ENCODE measurements around the gene LGR4.
"Not testable (repeated sequence)": the region's sequence is repeated elsewhere in the genome, so short reads cannot be mapped to it uniquely, and the experiment has no call there.

Gene LGR4, protein sequence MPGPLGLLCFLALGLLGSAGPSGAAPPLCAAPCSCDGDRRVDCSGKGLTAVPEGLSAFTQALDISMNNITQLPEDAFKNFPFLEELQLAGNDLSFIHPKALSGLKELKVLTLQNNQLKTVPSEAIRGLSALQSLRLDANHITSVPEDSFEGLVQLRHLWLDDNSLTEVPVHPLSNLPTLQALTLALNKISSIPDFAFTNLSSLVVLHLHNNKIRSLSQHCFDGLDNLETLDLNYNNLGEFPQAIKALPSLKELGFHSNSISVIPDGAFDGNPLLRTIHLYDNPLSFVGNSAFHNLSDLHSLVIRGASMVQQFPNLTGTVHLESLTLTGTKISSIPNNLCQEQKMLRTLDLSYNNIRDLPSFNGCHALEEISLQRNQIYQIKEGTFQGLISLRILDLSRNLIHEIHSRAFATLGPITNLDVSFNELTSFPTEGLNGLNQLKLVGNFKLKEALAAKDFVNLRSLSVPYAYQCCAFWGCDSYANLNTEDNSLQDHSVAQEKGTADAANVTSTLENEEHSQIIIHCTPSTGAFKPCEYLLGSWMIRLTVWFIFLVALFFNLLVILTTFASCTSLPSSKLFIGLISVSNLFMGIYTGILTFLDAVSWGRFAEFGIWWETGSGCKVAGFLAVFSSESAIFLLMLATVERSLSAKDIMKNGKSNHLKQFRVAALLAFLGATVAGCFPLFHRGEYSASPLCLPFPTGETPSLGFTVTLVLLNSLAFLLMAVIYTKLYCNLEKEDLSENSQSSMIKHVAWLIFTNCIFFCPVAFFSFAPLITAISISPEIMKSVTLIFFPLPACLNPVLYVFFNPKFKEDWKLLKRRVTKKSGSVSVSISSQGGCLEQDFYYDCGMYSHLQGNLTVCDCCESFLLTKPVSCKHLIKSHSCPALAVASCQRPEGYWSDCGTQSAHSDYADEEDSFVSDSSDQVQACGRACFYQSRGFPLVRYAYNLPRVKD

DNA sequence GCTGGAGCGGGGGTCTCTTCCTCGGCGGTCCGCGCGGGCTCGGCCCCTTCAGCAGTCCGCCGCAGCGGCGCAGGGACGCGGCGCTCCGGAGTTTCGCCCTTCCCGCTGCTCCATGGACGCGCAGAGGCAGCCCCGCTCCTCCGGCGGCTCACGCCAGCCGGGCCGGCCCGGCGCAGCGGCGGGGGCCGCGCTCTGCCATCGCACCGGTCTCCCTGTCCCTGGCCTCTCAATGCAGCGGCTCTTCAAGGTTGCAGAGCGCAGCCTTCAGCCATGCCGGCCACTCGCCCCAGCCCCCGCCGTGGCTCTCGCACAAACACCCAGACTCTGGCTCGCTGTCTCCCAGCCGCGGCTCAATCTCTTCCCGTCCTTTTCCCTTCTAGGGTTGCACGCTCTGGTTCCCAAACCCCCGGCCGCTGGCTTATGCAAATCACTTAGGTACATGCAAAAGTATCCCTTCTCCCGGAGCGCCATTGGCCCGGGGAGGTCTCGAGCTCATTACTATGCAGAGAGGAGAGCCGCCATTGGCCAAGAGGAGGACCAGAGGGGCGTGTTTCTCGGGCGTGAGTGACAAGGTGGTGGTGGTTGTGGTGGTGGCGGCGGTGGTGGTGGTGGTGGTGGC is at the start of gene LGR4:
LGR4 (minus strand) TSS at position 393 of the 619 bp plus-strand sequence. CDS start 488 bp downstream, outside the sequence.
- peak; percentile 74 for DNase-seq (ENCODE audit: low spot score)

DNA sequence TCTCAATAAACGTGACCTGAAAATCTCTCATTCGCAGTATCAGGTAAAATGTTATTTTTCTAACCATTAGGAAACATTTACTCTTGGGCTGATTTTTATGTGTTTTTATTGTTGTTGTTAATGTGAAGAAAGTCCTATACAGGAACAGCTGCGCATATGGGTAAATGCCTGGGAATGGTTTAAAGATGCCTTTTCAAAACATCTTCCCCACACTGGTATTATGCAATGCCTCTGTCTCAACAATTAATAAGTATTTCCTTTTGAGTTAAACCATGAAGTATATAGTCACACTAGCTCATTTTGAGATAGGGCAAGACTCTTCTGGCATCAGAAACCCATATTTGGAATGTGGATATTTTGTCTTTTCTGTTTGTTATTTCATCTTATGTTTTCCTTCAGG is 47.6 kb upstream of the LGR4 start:
- DNase-seq (ENCODE audit: low spot score), result no peak

DNA sequence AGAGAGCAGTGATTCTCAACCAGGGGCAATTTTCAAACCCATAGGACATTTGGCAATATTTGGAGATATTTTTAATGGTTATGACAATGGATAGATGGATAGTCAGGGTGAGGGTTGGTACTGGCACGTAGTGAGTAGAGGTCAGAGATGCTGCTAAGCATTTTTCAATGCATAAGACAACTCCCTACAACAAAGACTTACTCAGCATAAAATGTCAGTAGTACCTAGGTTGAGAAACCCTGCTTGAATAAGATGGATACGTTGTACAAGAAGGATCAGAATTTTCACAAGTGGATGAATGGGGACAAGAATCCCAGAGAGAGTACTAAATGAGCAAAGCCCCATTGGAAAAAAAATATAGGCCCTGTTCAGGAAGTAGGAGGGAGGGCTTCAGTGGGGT is 45.9 kb upstream of the LGR4 start:
- no peak for DNase-seq (ENCODE audit: low spot score)

DNA sequence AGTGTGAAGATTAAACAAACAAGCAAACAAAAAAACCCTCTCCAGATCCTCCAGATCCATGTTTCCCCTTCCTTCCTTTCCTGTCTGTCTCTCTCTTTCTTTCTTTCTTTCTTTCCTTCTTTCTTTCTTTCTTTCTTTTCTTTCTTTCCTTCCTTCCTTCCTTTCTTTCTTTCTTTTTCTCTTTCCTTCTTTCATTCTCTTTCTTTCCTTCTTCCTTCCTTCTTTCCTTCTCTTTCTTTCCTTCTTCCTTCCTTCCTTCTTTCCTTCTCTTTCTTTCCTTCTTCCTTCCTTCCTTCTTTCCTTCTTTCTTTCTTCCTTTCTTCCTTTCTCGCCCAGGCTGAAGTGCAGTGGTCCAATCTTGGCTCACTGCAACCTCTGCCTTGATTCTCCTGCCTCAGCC is 44.9 kb upstream of the LGR4 start:
- DNase-seq (ENCODE audit: low spot score), result not testable (repeated sequence)

DNA sequence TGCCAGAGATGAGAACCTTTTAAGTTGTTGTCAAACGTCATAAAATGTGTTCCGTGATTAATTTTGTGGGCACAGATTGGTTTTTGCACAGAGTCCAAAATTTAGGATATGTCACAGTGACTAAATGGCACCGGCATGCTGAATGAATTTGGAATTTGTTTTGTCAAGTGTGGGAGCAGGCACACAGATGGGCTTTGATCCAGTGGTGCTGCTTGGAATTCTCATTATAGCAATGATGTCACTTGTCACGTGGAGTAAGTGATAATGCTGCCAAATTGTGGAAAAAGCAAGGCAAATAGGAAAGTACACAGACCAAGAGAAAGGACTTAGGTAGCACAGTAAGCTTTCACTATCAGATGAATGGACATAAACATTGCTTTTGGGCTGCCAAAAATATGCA is 42.0 kb upstream of the LGR4 start:
- no peak for DNase-seq (ENCODE audit: low spot score)

DNA sequence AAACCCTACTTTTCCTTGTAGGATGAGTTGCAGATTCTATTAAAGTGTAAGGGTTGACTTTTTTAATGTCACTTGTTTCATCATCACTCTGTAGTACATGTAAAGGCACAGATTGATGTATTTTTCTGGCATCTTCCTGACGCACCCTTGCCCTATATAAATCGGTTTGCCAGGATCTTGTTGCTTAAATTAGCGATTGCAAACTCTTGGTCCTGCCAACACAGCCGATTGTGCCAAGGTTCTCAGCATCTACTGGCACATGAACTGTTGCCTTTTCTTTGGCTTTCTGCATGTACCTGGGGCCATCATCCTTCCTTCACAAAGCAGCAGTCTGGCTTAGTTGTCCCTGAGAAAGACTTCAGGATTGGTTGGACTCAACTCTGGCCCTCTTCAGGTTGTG is 41.5 kb upstream of the LGR4 start:
- DNase-seq (ENCODE audit: low spot score), result no peak

DNA sequence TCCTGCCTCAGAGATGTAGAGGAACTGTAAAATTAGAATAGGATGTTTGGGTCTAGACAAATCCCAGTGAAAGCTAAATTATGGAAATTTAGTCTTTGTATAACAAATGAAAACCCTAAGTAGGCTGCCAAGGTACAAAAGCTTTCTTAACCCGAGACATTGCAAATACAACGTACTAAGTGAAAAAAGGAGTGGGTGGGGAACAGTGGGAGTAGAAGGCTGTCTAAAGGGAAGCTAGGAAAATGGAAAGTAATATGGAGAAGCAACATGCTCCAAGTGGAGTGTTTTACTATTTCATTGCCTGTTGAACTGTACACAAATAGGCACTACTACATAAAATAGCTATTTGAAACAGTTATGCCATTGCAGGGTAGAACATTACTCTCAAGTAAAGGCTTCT is 40.8 kb upstream of the LGR4 start:
- no peak for DNase-seq (ENCODE audit: low spot score)

DNA sequence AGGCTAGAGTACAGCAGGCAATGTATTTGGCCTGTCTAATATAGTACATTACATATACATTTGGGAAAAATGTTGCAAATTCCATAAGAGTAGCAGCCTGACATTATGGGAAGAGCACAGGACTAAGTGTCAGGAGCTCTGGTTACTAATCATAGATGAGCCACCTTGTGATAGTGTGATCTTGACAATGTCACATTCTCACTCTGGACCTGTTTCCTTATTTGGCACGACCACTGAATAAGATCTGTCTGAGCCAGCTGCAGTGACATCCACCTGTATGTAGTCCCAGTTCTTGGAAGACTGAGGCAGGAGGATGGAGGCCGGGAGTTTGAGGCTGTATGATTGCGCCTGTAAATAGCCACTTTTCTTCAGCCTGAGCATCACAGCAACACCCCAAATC is 39.6 kb upstream of the LGR4 start:
- no peak for DNase-seq (ENCODE audit: low spot score)

DNA sequence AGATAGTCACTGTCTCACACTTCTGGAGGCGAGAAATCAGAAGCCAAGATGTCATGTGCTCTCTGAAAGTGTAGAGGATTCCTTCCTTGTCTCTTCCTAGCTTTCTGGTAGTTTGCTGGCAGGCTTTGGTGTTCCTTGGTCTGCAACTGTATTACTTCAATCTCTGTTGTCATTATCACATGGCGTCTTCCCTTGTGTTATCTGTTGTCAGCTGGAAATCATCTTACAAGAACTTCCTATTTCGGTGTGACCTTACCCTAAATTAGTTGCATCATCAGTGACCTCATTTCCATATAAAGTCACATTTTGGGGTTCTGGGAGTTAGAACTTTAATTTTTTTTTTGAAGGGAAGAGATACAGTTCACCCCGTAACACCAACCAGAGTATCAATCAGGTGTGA is 37.3 kb upstream of the LGR4 start:
- no peak for DNase-seq (ENCODE audit: low spot score)

DNA sequence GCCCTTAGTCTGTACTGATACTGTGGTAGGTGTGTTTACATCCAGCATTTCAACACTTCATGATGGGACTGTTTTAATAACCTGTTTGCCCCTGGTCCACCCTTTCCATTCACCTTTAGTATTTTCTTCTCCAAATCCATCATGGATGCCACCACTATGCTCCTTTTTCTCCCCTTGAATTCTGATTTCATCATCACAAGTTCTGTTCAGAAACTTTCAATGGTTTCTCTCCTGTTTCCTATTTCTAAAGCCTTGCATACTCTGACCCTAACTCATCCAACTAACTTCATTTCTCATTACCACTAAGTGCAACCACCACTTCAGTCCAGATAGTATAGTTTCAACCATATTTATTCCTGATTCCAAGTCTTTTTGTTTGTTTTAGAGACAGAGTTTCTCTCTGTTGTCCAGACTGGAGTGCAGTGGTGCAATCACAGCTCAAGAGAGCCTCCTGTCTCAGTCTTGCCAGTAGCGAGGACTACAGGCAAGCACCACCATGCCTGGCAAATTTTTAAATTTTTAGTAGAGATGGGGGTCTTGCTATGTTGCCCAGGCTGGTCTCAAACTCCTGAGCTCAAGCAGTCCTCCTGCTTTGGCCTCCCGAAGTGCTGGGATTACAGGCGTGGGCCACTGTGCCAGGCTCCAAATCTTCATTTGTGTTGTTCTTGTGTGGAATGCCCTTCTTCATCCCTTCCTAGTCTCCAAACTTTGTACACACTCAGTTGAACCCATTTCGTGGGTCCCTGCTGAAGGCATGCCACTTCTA is 35.1 kb upstream of the LGR4 start:
- DNase-seq (ENCODE audit: low spot score), result no peak

DNA sequence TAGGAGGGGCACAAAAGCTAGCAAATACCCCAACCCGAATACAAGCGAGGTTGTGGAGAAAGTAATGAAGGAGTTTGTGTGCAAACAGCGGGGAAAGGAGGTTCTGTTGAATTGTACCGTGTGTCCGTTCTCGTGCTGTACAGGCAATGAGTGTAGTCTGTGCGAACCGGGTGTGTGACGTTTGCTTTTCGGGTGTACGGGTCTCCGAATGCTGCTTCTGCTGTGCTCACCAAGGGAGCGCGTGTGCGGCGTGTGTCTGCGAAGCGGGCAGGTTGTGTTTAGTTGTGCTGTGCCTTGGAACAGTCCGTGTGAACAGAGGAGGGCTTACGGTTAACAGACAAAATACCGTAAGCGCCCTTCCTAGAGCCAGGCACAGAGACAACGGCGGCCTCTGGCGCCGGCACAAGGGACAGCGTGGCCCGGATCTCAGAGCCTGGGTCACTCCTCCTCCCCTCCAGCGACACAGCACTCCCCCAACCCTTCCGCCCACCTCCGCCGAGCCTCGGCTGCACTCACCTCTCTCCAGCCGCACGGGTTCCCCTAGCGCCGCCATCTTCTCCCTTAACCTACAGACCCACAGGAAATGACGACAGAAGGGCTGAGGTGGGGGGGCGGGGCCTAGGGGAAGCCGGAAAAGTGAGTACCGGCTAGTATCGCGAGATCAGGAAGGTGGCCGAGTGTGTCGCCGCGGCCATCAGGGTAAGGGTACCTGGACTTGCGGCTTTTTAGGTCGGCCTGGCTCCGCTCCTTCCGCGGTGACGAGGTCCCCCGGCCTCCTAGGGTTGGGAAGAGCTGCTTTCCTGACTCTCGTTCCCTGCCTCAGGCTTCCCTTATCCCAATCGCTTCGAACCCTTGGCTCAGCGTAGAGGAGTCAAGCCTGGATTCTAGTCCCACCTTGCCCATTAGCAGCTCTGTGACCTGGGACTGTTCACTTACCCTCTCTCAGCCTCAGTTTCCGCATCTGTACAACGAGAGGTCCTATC is 33.9 kb upstream of the LGR4 start, which contains the start of gene LIN7C:
LIN7C (minus strand) TSS at position 570 of the 983 bp plus-strand sequence; CDS start at position 553, 17 bp downstream.
- peak; percentile 95 for DNase-seq (ENCODE audit: low spot score)

DNA sequence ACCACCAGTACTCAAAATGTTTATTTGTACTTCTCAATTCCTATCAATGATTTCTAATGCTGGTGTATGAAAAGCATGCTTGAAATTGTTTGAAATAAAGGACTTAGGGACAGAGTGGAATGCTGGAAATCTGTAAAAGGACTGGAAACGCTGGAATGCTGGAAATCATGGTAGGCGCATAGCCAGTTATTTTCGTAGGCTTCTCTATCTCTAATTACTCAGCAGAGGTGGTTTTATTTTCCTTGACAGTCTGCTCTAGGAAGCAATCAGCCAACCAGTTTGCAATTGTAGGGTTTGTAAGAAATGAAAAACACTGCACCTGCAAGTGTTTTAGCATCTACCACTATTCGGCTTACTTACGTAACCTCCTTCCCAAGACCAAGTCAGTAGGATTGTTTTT is 33.2 kb upstream of the LGR4 start:
- DNase-seq (ENCODE audit: low spot score), result no peak

DNA sequence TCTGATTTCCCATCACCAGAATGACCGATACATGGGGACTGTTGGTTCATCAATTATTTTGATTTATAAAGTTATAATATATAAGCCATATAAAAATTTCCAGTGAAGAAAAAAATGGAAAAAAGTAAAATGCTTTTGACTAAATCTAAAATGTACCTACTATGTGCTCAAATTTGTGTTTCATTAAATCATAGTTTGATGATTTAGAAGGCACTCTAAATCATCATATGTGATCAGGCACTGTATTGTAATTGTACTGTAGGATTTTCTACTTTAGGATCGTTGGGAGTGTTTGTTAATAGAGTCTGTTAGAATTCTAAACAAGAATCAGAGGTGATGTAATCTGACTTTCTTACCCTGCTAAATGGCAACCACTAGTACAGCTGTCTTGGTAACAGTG is 31.6 kb upstream of the LGR4 start:
- no peak for DNase-seq (ENCODE audit: low spot score)

DNA sequence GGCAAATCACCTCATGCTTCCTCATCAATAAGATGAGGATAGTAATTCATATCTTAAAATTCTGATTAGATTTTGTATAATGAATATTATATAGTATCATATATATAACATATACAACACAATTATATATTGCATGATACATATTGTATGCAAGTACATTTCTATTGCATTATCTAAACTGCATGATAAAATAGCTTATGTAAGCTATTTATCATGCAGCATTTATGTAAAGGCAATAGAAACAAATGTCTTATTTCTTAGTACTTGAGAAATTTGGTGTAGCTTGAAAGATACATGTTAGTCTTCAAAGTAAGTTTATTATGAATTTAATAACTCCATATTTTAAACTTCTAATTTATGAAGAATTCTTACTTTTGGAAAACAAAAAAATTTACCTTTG is 28.5 kb upstream of the LGR4 start:
- DNase-seq (ENCODE audit: low spot score), result no peak

DNA sequence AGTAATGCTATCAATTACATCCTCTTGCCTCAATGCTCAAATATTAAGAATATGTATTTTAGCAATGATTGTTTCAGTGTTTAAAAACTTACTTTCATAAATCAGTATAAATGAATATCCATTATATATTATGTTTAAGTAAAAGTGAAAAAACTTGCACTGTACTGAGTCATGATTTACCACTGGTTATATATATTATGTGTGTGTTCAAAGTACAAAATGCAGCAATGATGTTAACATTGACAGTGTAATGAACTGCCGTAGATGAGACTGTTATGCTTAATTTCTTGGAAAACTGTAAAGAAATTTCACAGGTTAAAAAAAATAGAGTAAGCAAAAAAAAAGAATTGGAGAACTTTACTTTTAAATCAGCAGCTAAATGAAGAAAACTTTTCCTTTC is 25.3 kb upstream of the LGR4 start:
- no peak for DNase-seq (ENCODE audit: low spot score)

DNA sequence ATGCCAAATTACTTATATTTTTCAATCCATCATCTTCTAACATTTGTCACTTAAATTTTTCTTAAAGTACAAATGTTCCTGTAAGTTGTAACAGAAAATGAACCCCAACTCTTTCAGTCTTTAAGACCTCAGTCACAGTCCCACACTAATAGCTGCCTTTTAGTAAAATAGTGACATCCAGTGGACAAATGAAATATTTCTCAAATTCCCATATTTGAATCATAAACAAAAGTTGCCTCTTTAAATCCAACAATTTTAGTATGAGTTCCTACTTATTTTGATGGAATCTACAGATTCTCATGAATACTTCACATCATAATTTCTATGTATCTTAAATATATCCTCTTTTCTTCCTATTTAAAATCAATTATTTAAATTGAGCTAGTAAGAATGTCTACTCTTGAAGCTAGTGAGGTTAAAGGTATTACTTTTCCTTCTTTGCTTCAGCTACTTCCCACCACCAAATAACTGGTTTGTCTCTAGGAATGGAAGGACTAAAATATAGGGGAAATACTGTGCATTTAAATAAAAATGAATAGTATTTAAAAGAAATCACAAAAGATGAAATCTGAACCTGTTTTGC is 24.8 kb upstream of the LGR4 start:
- DNase-seq (ENCODE audit: low spot score), result no peak

DNA sequence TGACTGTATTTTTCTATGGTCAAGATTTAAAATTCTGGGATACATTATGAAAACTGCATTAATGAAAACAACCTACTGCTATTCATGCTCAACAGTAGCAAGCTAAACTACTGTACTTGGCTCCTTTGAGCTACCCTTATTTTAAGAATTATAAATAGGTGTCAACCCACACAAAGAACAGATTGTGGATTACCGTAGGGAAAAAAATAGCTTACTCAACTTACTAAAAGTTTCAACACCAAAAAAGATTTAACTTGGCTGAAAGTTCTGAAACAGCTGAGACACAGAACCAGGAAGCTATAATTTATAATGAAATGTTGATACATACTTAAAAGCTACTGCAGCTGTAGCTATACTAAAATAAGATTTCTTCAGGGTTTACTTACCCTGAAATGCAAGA is 23.9 kb upstream of the LGR4 start:
- DNase-seq (ENCODE audit: low spot score), result no peak

DNA sequence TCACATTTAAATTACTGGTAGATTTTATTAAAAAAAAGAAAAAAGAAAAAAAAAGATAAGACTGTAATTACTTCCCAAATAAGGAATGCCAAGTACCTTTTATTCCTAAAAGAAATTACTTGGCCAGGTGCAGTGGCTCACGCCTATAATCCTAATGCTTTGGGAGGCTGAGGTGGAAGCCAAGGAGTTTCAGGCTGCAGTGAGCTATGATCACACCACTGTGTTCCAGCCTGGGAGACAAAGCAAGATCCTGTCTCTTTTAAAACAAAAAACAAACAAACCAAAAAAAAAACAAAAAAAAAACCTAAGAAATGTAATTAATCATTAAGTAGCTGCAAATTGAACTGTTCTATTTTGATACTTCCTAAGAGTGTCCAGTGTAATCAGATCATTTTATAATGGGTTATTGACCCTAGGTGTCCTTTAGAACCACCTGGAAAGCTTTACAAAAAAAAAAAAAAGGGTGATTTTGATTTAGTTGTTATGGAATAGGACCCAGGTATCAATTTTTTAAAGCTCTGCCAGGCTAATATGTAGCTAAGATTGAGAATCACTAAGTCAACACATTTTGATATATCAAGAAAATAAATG is 23.2 kb upstream of the LGR4 start:
- DNase-seq (ENCODE audit: low spot score), result no peak

DNA sequence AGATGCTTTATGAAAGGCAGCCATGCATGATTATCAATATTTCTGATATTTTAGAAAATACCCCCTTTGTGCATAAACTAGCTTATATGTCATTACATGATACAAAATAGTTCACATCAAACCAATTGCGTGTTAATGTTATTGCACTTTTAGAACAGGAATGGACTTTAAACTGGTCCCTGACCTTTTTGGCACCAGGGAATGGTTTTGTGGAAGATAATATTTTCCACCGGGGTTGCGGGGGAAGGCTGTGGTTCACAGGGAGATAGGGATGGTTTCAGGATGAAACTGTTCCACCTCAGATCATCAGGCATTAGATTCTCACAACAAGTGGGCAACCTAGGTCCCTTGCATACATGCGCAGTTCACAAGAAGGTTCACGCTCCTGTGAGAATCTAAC is 16.5 kb upstream of the LGR4 start:
- no peak for DNase-seq (ENCODE audit: low spot score)

DNA sequence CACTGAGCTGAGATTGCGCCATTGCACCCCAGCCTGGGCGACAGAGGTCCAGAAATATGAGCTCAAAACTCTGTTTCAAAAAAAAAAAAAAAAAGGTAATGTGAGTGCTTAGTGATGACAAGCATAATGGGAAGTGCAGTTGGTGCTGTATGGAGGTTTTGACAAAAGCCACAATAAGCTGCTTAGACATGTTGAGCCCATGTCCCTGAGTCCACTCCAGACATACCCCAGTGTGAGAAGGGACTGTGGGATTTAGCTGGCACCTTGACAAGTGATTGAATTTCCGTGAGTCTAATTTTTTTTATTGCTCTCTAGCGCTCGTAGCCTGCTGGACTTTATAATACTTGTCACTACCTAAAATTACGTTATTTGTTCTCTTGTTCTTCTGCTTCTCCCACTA is 15.1 kb upstream of the LGR4 start:
- DNase-seq (ENCODE audit: low spot score), result no peak
